ENCODE results near the gene ZSCAN18. TPM values are rescaled to one million over a fixed set of nuclear protein-coding genes. Genes with fewer than 3 reads are reported as not detected.
"Not testable (repeated sequence)": the region's sequence is repeated elsewhere in the genome, so short reads cannot be mapped to it uniquely, and the experiment has no call there.

ZSCAN18 gene, protein sequence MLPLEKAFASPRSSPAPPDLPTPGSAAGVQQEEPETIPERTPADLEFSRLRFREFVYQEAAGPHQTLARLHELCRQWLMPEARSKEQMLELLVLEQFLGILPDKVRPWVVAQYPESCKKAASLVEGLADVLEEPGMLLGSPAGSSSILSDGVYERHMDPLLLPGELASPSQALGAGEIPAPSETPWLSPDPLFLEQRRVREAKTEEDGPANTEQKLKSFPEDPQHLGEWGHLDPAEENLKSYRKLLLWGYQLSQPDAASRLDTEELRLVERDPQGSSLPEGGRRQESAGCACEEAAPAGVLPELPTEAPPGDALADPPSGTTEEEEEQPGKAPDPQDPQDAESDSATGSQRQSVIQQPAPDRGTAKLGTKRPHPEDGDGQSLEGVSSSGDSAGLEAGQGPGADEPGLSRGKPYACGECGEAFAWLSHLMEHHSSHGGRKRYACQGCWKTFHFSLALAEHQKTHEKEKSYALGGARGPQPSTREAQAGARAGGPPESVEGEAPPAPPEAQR
- total RNA-seq: 10 to 100 TPM; 23.1 to 29.2 TPM

DNA sequence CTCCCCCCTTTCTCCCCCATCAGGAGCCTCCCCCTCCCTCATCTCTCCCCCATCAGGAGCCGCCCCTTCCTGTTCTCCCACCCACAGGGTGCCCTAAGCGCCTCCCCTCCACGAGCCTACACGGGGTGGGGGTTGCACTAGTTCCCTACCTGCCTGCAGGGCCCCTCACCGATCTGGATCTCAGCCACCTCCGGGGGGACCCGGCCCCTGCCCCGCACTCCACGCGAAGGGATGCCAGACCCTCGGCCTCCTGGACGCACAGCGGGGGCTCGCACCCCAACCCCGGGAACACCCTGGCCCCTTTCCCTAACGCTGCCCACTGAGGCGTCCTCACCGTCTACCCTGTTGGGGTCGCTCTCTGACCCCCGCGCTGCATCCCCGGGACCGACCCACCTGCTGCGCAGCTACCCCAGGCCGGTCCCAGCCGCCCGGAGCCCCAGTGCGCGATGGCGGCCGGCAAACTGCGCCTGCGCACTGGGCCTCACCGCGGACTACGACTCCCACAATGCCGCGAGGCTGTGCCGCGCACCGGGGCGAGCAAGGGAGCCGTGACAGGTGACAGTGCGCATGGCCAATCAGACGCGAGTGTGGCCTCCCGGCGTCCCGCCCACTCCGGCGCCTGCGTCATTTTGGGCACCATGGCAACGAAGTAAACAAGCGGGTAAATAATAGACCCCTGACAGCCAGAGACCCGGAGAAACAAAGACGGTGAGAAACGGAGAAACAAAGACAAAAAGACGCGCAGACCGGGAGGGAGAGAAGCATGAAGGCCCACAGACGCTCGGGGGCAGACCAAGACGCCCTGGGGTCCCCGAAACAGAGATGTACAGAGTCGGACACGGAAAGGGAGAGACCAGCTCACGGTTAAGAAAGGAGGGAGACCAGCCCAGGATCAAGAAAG, at the start of gene ZSCAN18:
Gene ZSCAN18, minus strand, starts transcription at position 451 of the 901 bp plus-strand sequence. CDS start 7,964 bp downstream, outside the sequence.
- ATAC-seq: peak; percentile 99
- POLR2A ChIA-PET: no interaction called here
- Mint-ChIP-seq H3K36me3 (ENCODE audit: low read depth) (peaks cover 30% of the 10 kb centered on the region), H3K4me3 (peak within 1 kb of the TSS; percentile 82), H3K27me3 (no peaks in the 10 kb centered on the region), H3K9me3 (ENCODE audit: low read depth) (peaks cover 21% of the 10 kb centered on the region), H3K4me1 (peaks cover 13% of the 10 kb centered on the region), H3K27ac (peak within 1 kb of the TSS; percentile 97)
- intact Hi-C loops (cut with DNase I, micrococcal nuclease): loop anchor here (1.0 to 5.0 kb wide), 12 partner anchors 39 to 1696 kb away; partner anchors contain the start of genes TRAPPC2B (in 1 of the 2), ZNF132 (in 1 of the 2), ZNF135 (in 1 of the 2) and ZNF256 (in 1 of the 2)
- CTCF ChIA-PET: no interaction called here
- peak; percentile 97 for DNase-seq

DNA sequence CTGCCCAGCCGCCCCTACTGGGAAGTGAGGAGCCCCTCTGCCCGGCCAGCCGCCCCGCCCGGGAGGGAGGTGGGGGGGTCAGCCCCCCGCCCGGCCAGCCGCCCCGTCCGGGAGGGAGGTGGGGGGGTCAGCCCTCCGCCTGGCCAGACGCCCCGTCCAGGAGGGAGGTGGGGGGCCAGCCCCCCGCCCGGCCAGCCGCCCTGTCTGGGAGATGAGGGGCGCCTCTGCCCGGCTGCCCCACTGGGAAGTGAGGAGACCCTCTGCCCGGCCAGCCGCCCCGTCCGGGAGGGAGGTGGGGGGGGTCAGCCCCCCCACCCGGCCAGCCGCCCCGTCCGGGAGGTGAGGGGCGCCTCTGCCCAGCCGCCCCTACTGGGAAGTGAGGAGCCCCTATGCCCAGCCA, 49.4 kb upstream of the ZSCAN18 start:
- H3K27me3 Mint-ChIP-seq; intact Hi-C loops (cut with DNase I, micrococcal nuclease); CTCF ChIA-PET; POLR2A ChIA-PET; DNase-seq; H3K4me3 Mint-ChIP-seq; H3K27ac Mint-ChIP-seq; ATAC-seq: not testable (repeated sequence)
- Mint-ChIP-seq H3K4me1 (peaks cover 14% of the 10 kb centered on the region), H3K9me3 (ENCODE audit: low read depth) (peaks cover 20% of the 10 kb centered on the region), H3K36me3 (ENCODE audit: low read depth) (peaks cover 45% of the 10 kb centered on the region)

DNA sequence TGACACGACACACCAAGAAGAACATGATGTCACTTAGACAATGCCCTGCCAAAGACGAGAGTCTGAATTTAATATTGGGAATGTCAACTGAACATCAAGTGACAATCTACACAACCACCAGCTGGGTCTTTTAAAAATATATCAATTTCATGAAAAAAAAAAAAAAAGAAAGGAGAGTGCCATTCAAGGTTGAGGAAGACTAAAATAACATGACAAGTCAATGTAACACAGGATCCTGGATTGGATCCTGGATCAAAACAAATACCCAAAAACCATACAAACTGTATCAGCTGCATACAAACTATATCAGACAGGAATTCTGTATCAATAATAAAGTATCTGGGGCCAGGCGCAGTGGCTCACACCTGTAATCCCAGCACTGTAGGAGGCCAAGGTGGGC, 47.8 kb upstream of the ZSCAN18 start:
- CTCF ChIA-PET: no interaction called here
- no peak for ATAC-seq
- intact Hi-C loops (cut with DNase I, micrococcal nuclease): no loop called here
- Mint-ChIP-seq H3K4me1 (peaks cover 10% of the 10 kb centered on the region), H3K27me3 (no peaks in the 10 kb centered on the region), H3K27ac (no peak overlapping the region), H3K9me3 (ENCODE audit: low read depth) (peaks cover 22% of the 10 kb centered on the region), H3K36me3 (ENCODE audit: low read depth) (peaks cover 60% of the 10 kb centered on the region), H3K4me3 (no peak overlapping the region)
- DNase-seq: no peak
- POLR2A ChIA-PET: interaction anchor here (0.6 kb wide), 1 partner anchor 74 kb away, joined by 5 read pairs; no protein-coding TSS in a partner anchor

DNA sequence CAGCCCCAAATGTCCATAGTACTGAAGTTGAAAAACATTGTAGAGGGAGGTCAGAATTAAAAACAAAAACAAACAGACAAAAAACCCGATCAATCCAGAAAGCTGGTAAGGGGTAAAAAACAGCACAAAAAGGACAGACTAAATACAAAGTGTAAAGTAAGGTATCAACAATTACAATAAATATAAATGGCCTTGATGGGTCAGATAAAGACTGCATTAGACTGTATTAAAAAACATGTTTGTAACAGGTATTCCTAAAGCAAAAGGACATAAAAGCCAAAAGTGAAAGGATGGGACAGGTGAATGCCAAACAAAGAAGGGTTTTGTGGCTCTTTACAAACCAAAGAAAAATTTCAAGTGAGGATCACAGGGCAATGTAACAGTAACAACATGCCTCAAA, 36.2 kb upstream of the ZSCAN18 start:
- peaks cover 95% of the 10 kb centered on the region for H3K36me3 Mint-ChIP-seq (ENCODE audit: low read depth)

DNA sequence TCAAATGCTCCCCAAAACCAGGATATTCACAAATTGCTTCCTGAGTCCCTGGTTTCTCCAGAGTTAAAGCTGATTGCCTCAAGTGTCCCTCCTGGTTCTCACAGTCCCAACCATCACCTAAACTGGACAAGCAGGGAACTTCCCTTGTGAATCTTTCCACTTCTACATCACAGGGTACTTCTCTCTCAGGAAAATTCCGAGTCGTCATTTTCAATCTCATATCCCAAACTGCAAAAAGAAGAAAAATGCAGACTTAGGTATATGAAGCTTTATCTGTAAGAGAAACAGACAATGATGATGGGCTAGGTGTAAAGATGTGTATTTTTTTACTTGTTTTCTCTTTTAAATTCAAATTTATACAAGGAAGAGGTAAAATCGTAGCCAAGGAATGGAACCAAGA, 31.3 kb upstream of the ZSCAN18 start:
- Mint-ChIP-seq H3K36me3 (ENCODE audit: low read depth) (peaks cover 80% of the 10 kb centered on the region), H3K9me3 (ENCODE audit: low read depth) (peaks cover 62% of the 10 kb centered on the region), H3K4me3 (no peak overlapping the region), H3K27me3 (no peaks in the 10 kb centered on the region), H3K4me1 (no peaks in the 10 kb centered on the region), H3K27ac (no peak overlapping the region)
- ATAC-seq (no peak), DNase-seq (no peak)
- ChIA-PET POLR2A (no interaction called here), CTCF (interaction anchor here (0.6 kb wide), 1 partner anchor 124 kb away, joined by 3 read pairs; no protein-coding TSS in a partner anchor)
- intact Hi-C loops (cut with DNase I, micrococcal nuclease): no loop called here

More for the DNA sequence above, 36.2 kb upstream of the ZSCAN18 start:
- Mint-ChIP-seq H3K4me1 (no peaks in the 10 kb centered on the region), H3K9me3 (ENCODE audit: low read depth) (peaks cover 49% of the 10 kb centered on the region), H3K4me3 (no peak overlapping the region), H3K27ac (no peak overlapping the region), H3K27me3 (no peaks in the 10 kb centered on the region)
- no peak for DNase-seq
- intact Hi-C loops (cut with DNase I, micrococcal nuclease): no loop called here
- ChIA-PET POLR2A (no interaction called here), CTCF (interaction anchor here (0.6 kb wide), 1 partner anchor 25 kb away, joined by 3 read pairs; no protein-coding TSS in a partner anchor)
- ATAC-seq: no peak

DNA sequence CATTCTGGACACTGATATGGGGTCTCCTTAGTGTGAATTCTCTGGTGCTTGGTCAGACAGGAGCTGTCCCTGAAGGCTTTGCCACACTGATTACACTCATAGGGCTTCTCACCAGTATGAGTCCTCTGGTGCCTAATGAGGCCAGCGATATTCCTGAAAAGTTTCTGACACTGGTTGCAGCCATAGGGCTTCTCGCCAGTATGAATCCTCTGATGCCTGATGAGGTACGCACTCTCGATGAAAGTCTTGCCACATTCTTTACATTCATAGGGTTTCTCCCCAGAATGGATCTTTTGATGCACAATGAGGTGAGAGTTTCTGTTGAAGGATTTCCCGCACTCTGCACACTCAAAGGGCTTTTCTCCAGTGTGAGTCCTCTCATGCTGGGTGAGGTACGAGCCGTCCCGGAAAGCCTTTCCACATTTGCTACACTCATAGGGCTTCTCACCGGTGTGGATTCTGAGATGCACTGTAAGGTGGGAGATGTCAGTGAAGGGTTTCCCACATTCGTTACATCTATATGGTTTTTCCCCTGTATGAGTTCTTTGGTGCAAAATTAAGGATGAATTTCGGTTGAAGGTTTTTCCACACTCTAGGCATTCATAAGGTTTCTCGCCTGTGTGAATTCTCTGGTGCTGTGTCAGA, 30.1 kb upstream of the ZSCAN18 start:
- ChIA-PET CTCF (interaction anchor here (0.8 kb wide), 1 partner anchor 375 kb away, joined by 3 read pairs; no protein-coding TSS in a partner anchor), POLR2A (no interaction called here)
- no peaks in the 10 kb centered on the region for H3K4me1 Mint-ChIP-seq
- intact Hi-C loops (cut with DNase I, micrococcal nuclease): no loop called here
- ATAC-seq (no peak), DNase-seq (no peak)
- H3K27me3 Mint-ChIP-seq: no peaks in the 10 kb centered on the region
- no peak overlapping the region for H3K27ac Mint-ChIP-seq
- H3K36me3 Mint-ChIP-seq (ENCODE audit: low read depth): peaks cover 72% of the 10 kb centered on the region
- H3K9me3 Mint-ChIP-seq (ENCODE audit: low read depth): peaks cover 62% of the 10 kb centered on the region
- H3K4me3 Mint-ChIP-seq: no peak overlapping the region

DNA sequence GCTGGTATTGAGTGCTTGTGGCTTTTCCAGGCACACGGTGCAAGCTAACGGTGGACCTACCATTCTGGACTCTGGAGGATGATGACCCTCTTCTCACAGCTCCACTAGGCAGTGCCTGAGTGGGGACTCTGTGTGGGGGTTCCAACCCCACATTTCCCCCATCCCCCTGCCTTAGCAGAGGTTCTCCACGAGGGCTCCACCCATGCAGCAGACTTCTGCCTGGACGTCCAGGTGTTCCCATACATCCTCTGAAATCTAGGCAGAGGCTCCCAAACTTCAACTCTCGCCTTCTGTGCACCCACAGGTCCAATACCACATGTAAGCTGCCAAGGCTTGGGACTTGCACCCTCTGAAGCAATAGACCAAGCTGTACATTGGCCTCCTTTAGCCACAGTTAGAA, 25.3 kb upstream of the ZSCAN18 start:
- Mint-ChIP-seq H3K27me3 (peaks cover 2% of the 10 kb centered on the region), H3K4me3 (no peak overlapping the region), H3K4me1 (no peaks in the 10 kb centered on the region), H3K27ac (no peak overlapping the region), H3K36me3 (ENCODE audit: low read depth) (peaks cover 56% of the 10 kb centered on the region), H3K9me3 (ENCODE audit: low read depth) (peaks cover 72% of the 10 kb centered on the region)
- ATAC-seq (no peak), DNase-seq (peak; percentile 5)
- intact Hi-C loops (cut with DNase I, micrococcal nuclease): no loop called here
- ChIA-PET CTCF (no interaction called here), POLR2A (no interaction called here)

DNA sequence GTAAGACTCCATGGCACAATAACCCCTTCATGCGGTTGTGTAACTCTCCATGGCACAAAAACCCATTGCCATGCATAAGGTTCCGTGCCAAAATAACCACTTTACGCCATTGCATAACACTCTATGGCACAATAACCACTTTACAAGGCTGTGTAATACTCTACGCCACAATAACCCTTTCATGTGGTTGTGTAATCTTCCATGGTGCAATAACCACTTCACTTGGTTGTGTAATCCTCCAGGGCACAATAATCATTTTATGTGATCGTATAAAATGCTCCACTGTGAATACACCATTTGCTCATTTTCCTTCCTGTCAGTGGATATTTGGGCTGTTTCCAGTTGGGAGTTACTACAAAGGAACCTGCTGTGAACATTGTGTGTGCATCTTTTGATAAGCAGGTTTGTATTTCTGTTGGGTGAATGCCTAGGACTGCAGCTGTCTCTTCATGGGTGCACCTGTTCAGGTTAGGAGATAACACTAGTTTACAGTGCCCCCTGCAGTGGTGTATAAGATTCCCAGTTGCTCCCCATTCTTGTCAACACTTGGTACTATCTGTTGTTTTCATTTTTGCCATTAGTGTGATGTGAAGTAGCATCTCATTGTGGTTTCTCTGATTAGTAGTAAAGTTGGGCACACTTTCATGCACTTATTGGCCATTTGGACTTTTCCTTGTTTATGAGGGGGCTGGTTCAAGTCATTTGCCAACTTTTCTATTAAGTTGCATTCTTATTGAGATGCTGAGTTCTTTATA, 21.1 kb upstream of the ZSCAN18 start:
- intact Hi-C loops (cut with DNase I, micrococcal nuclease): no loop called here
- Mint-ChIP-seq H3K36me3 (ENCODE audit: low read depth) (peaks cover 56% of the 10 kb centered on the region), H3K4me3 (no peak overlapping the region), H3K4me1 (no peaks in the 10 kb centered on the region), H3K27ac (no peak overlapping the region), H3K27me3 (peaks cover 17% of the 10 kb centered on the region), H3K9me3 (ENCODE audit: low read depth) (peaks cover 71% of the 10 kb centered on the region)
- DNase-seq: no peak
- ChIA-PET CTCF (no interaction called here), POLR2A (no interaction called here)
- no peak for ATAC-seq

DNA sequence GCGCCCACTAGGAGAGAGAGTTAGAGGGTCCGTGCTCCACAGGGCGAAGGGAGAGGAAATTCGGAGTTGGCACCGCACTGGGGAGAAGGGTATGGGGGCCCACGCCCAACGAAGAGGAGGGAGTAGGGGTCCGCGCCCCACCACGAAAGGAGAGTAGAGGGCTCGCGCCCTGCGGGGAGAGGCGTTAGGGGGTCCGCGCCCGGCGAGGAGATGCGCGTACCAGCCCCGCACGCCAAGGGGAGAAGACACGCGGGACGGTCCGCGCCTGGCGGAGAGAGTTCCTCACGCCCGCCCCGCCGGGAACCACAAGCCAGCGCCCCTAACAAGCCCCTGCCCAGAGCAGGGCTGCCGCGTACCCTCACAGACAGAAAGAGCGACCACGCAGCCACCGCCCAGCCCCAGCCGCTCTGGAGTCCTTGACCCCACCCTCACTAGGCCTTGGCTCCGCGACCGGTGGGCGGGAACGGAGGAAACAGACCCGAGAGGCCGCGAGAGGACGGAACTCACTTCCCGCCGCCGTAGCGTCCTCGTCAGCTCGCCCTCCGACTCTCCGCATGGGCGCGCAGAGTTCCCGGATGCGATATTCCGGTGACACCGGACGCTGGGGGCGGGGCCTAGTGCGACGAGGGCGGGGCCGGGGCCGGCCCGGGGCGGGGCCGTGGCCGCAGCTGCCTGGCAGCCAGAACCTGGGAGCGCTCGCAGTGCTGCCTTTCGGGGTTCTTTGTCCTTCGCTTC, 20.0 kb upstream of the ZSCAN18 start:
- H3K9me3 Mint-ChIP-seq (ENCODE audit: low read depth): peaks cover 64% of the 10 kb centered on the region
- POLR2A ChIA-PET: no interaction called here
- peak; percentile 10 for DNase-seq

DNA sequence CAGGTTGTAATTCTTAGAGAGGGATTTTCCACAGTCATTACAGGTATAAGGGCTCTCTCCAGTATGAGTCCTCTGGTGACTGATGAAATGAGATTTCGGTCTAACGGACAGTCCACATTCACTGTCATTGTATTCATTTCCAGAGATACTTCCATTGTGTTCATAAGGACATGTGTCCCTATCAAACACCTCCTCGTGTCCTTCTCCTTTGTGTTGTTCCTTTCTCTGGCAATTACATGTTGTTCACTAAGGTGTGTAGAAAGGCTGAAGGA, 10.5 kb upstream of the ZSCAN18 start:
- intact Hi-C loops (cut with DNase I, micrococcal nuclease): no loop called here
- H3K27me3 Mint-ChIP-seq: no peaks in the 10 kb centered on the region
- ATAC-seq: no peak
- H3K4me1 Mint-ChIP-seq: no peaks in the 10 kb centered on the region
- ChIA-PET CTCF (interaction anchor here (0.7 kb wide), 1 partner anchor 26 kb away, joined by 3 read pairs; no protein-coding TSS in a partner anchor), POLR2A (no interaction called here)
- peaks cover 51% of the 10 kb centered on the region for H3K9me3 Mint-ChIP-seq (ENCODE audit: low read depth)
- H3K27ac Mint-ChIP-seq: no peak overlapping the region
- peaks cover 38% of the 10 kb centered on the region for H3K36me3 Mint-ChIP-seq (ENCODE audit: low read depth)
- H3K4me3 Mint-ChIP-seq: no peak overlapping the region
- DNase-seq: no peak

More for the DNA sequence above, 20.0 kb upstream of the ZSCAN18 start:
- Mint-ChIP-seq H3K27me3 (peaks cover 17% of the 10 kb centered on the region), H3K27ac (no peak overlapping the region), H3K4me3 (no peak overlapping the region), H3K36me3 (ENCODE audit: low read depth) (peaks cover 57% of the 10 kb centered on the region), H3K4me1 (no peaks in the 10 kb centered on the region)
- CTCF ChIA-PET: no interaction called here
- intact Hi-C loops (cut with DNase I, micrococcal nuclease): no loop called here
- no peak for ATAC-seq
